Effector CD4-positive, alpha-beta T cell (primary cell): ENCODE results near the gene SLC5A1.
A peak's percentile ranks its signal among the peaks of the same experiment; 100 is the strongest.
"Not testable (repeated sequence)": the region's sequence is repeated elsewhere in the genome, so short reads cannot be mapped to it uniquely, and the experiment has no call there.

ENCODE experiments used
- DNase-seq: peaks from one replicate; pipeline ENCODE4 v3.0.0-alpha.2; 2020

The SLC5A1 gene

DNA sequence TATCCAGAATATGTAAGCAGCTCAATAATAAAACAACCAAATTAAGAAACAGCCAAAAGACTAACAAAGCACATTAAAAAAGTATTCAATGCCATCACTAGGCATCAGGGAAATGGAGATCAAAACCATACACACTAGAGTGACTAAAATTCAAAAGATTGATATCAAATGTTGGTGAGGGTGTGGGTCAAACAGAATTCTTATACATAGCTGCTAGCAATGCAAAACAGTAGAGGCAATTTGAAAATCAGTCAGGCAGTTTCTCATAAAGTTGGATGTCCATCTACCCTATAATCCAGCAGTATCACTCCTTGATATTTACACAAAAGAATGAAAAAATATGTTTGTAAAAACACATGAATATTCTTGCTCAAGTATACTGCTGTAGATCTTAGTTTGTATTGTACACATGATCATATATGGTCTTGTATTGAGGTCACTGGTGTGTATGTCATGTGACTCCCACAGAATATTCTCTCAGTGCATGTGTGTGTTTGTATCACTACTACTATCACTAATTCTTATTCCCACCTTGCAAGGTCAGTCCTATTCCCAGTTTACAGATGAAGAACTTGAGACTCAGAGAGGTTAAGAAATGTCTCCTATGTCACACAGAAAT, 54.9 kb downstream of the SLC5A1 start:
- no peak for DNase-seq

DNA sequence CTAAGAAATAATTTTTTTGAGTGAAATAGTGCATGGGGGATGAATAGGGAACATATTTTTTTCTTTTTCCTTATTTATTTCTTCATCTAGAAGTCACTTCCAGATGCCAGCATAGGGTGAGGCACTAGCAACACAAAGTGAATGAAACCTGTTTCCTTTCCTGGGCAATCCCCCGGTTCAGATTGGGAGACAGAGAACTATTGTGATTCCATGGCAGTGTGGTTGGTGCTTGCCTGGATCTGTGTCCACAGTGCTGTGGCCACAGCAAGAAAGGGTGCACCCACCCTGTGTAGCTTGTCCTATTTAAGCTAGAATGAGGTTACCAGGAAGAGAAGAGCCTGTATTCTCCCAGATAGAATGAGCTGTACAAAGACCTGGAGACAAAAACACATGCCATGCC, 57.6 kb downstream of the SLC5A1 start:
- no peak for DNase-seq

DNA sequence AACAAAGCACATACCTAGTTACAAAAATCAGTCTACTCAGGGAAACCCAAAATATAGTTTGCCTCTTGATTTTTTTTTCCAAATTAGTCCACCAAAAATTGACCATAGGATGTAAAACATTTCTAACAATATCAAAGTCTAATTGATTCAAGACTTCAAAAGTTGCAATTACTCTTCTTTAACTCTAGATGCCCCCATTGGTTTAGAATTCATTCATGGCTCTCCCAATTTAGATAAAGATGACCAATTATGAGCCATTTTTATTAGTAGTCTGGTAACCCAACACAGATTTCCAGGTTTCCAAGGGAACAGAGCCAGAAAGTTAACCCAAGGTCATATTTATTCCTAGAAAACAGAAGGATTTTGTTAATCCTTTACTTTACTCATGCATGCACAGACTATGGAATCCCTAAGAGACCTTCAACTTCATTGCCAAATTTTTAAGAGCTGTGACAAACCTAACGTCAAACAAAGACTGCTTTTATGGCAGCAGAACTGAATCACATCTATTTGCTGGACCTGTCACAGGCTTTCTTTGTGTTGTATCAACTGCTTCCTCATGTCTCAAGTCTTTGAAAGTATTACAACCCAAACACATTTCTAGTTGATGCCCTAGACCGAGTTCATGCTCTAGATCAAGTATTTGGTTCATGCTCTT, 60.7 kb downstream of the SLC5A1 start:
- no peak for DNase-seq

DNA sequence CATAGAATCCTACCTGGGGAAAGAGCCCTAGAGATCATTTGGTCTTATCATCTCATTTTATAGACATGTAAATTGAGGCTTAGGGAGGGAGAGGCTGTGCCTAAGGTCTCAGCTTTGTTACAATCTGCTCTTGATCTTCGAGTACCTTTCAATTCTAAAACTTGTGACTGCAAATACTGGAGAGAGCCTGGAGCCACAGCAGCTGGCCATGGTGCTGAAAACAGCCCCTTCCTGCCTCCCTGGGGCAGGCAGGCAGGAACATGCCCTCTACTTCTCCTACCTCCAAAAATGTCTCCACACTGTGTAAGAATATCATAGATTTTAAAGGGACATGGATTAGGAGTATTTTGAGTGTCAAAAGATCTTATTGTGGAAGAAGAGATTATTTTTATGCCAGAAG, 63.9 kb downstream of the SLC5A1 start:
- DNase-seq: no peak

DNA sequence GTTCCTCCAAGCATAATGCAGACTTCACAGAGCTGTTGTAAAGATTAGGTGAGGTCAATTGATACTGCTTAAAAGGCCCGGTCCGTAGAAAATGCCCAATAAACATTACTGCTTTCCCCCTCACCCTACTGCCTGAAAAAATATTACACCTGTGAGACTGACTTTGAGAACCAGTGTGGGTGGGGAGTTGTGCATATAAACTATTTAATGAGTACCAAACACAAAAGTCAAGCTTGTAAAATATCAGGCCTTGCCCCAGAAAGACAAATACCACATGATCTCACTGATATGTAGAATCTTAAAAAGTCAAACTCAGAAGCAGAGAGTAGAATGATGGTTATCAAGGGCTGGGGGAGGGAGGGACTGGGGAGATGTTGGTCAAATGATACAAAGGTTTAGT, 69.3 kb downstream of the SLC5A1 start:
- no peak for DNase-seq

DNA sequence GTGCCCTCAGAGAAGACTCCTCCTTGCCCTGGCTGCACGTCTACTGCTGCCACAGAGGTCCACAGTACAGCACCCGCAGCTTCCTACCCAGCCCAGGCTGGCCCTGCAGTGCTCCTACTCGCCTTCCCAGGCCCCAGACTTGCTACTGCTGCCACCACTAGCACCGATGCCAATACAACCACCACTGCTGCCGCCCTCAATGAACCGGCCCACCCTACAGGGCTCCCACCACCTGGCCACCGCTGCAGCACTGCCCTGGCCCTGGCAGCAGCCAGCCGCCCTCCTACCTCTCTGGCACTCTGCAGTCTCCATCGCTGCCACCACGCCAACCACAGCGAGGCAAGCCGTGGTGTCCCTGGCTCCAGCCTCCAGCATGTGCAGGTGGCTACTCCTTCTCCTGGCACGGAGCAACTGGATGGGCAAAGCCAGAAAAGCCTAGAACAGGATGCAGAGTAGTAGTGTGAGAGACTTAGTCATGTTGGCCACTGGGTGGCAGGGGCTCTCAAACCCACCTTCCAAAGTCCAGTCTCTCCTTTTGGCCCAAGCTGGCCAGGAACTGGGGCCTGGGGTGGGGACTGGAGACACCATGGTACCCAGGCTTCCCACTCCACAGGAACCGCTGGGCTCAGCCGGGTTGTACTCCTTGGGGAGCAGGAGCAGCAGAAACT, 76.6 kb downstream of the SLC5A1 start:
- no peak for DNase-seq

DNA sequence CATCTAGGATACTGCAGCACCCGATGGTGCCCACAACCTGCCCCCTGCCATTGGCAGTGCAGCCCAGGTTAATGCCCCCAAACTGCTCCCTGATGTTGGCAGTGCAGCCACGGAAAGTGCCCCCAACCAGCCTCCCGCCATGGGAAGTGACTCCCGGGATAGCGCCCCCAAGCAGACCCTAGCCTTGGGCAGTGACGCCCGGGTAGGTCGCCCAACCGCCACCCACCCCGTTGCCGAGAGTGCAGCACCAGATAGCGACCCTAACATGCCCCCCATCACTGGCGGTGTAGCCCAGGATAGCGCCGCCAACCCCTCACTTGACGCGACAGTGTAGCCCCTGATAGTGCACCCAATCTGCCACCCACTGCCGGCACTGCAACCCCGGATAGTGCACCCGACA, 77.5 kb downstream of the SLC5A1 start:
- no peak for DNase-seq

DNA sequence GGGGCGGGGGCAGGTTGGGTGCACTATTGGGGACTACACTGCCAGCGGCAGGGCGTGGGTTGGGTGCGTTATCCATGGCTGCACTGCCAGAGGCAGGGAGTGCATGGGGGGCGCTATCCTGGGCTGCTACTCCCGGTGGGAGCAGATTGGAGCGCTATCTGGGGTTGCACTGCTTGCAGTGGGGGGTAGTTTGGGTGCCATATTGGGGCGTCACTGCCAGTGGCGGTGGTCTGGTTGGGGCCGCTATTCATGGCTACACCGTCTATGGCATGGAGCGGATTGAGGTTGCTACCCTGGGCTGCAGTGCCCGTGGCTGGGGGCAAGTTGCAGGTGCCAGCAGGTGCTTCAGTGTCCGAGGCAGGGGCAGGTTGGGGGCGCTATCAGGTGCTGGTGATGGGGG, 79.8 kb downstream of the SLC5A1 start:
- no peak for DNase-seq

DNA sequence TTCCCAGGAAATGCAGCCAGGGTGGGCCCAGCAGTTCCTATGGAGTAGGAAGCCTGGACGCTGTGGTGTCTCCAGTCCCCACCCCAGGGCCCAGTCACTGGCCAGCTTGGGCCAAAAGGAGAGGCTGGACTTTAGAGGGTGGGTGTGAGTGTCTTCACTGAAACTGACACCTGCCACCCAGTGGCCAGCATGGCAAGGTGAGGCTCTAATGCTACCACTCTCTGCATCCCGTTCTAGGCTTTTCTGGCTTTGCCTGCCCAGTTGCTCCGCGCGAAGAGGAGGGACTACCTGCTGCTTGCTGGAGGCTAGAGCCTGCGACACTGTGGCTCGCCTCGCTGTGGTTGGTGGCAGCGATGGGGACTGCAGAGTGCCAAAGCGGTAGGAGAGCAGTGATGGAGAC, 80.6 kb downstream of the SLC5A1 start:
- DNase-seq: no peak

DNA sequence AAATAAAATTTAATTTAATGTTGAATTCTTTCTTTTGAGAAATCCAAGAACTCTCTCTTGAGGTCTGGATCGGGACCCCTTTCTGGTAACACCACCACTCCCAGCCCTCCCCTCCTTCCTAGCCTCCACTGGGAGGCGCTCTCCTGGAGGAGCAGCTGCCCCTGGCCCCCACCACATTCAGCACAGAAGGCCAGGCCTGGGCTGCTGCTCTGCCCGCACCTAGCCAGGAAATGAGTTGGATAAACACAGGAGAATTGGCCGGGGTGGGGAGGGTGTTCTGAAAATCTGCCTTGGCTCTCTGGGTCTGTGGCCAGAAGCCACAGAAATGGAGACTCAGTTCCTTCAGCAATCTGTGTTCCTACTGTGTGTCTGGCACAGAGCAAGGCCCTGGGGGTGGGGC, 84.8 kb downstream of the SLC5A1 start:
- no peak for DNase-seq

DNA sequence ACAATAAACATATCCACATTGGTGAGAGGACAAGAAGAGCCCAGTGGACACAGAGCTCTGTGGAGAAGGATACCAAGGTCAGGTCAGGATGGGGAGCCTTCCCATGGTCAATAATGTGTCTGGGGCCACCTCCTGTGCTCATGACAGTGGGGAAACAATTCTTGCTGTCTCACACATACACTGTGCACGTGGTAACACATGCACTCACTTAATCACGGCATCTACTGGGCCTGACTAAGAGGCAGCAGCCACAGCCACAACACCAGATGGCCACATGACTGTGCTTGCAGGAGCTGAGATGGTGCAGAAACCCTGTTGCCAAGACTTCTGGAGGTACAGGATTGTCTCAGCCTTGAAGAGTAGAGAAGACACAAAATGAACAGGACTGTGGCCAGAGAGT, 87.4 kb downstream of the SLC5A1 start:
- no peak for DNase-seq

DNA sequence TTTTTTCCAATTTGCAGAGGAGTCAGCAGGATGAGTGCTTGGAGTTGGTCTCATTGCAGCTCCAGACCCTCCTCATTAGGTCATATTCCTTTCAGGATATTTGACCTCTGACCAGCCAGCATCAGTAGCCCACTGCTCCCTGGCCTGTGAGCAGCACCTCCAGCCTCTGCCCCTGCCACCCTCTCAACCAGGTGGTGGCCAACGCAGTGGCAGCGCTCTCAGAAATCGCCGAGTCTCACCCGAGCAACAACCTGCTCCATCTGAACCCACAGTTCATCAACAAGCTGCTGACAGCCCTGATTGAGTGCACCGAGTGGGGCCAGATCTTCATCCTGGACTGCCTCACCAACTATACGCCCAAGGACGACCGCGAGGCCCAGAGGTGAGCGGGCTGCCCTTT, 89.1 kb downstream of the SLC5A1 start:
- DNase-seq: no peak

DNA sequence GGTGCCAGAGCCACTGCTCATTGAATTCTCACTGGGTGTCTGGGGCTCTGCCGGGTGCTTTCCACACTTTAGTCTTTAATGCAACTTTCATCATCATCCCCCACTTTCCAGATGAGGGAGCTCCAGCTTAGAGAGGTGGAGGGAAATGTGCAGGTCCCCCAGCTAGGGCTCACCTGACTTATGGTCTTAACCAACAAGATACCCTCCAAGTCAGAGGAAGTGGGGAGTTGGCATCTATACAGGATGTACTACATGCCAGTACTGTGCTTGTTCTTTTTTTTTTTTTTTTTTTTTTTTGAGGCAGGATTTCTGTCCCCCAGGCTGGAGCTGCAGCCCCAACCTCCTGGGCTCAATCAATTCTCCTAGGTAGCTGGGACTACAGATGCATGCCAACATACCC, 89.7 kb downstream of the SLC5A1 start:
- DNase-seq: no peak

DNA sequence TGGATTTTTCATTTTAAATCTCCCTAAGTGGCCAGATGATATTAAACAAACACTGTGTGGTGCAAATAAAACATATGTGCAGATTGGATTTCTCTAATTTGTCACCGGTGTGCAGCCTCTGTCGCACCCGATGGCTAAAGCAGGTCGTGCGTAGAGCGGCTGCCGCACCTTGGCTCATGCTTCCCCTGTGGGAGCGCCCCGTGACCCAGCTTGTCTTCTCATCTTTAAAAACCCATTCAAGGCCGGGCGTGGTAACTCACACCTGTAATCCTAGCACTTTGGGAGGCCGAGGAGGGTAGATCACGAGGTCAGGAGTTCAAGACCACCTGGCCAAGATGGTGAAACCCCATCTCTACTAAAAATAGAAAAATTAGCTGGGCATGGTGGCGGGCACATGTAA, 91.7 kb downstream of the SLC5A1 start:
- not testable (repeated sequence) for DNase-seq

DNA sequence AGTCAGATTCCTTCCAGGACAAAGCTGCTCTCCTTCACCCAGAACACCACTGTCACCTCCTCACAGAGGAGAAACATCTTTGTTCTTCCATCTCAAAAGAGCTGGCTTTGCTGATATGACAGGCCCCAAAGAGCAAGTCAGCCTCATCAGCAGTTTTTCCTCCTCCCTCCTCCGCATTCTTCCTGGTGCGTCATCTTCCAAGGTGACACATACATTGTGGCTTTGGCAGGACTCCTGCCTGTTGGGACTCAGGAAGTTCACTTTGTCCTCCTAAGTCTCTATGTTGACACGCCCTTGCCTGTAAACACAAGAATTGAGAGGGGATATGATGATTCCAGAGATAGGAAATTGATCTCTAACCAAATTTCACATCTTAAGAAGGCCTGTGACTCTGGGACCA, 92.9 kb downstream of the SLC5A1 start:
- not testable (repeated sequence) for DNase-seq

DNA sequence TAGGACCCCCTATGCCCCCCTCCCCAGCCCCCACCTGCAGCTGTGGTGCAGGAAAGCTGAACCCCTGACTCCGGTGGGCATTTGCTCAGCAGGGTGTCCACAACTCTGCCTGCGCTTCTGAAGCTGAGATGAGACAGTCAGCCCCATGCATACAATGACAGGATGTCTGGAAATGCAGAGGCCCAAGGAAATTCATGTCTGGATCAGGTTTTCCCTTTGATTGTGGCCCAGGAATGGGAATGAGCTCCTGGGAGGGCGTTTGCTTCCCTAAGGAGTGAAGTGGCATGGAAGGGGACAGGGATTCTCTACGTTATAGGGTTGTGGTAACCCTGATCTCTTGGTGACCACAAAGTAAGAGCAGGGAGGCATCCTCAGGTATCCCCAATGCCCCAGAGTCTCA, 93.8 kb downstream of the SLC5A1 start:
- DNase-seq: not testable (repeated sequence)

DNA sequence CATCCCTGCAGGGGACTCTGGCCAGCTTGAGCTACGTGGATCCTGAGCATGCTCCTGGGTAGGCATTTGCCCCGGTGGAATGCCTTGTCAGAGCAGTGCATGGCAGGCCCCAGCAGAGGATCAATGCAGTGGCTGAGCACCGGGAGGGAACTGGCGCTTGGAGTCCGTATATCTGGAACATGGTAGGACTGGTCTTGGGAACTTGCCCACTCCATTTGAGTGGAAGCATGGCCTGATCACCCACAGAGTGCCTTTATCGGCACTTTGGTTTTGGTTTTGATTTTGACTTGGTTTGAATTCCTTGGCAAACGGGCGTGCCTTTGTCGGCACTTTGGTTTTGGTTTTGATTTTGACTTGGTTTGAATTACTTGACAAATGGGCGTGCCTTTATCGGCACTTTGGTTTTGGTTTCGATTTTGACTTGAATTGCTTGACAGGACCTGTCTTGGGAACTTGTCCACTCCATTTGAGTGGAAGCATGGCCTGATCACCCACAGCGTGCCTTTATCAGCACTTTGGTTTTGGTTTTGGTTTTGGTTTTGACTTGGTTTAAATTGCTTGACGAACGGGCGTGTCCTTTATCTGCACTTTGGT, 94.8 kb downstream of the SLC5A1 start:
- peak; percentile 9 for DNase-seq

DNA sequence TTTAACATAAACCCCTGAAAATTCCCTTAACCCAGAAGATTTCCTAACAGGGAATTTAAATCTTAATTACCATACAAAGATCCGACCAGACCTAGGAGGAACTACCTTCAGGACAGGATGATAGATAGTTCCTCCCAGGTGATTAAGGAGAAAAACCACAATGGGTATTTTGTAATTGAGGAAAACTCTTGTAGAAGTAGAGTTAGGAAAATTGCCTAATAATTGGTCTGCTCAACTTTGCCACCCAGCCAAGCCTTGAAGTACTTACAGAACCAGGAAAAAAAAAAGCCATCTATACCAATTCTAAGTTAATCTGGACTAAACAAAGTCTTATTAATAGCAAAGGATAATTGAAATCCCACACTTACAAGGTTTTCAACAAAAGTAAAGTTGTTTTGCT, 95.5 kb downstream of the SLC5A1 start:
- DNase-seq: not testable (repeated sequence)

DNA sequence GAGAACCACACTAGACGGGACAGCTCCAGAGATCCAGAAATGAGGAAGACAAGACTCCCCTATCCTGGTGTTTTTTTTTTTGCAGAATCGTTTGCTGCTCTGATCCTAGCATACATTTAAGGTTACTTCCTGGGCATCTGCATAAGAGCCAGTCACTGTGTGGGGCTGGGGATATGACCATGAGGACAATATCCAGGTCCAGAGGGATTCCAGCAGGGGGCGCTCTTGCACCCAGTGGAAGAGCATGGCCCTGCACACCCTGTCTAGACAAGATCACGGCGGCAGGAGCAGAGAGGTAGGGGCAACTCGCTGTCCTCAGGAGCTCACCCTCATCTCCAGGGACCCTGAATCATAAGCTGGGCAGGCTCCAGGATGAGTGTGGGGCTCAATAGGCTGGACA, 97.6 kb downstream of the SLC5A1 start:
- DNase-seq: not testable (repeated sequence)

DNA sequence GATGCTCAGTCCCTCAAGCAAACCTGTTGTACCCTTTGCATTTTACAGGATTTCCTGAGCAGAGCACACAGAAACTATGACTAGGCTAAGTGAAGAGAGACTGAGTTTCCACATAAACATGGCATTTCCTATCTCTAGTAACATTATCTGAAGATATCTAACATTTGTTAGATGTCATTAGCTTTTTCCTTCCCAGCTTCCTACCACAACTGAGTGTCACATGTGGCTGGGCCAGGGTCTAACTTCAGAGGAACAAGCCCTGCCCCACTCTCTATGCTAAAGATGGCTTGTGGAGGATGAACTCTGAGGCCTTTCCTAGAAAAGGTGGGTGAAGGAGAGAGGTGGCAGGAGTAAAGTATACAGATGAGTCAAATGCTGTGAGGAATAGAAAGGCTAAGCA, 99.5 kb downstream of the SLC5A1 start:
- no peak for DNase-seq

DNA sequence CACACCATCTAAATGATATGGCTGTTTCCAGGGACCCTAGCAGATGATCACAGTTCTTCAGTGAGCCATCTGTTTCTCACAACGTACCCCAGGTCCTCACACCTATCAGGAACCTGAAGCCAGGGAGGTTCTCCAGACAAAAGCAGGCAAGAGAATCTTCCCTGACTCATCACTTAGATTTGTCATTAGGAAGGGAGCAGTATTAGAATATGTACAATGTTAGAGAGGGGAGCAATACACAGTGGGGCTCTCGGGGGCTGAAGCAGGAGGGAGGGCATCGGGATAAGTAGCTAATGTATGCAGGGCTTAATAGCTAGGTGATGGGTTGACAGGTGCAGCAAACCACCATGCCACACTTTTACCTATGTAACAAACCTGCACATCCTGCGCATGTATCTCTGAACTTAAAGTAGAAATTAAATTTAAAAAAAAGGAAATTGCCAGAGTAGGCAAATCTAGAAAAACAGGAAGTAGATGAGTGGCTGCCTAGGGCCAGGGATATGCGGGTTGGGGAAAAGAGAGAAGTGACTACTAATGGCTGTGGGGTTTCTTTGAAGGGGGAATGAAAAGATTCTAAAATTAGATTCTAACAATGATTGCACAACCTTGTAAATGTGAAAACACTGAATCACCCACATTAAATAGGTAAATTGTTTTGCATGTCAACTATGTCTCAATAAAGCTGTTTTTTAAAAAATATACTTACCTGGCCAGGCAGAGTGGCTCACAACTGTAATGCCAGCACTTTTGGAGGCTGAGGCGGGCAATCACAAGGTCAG, 101.6 kb downstream of the SLC5A1 start:
- DNase-seq: no peak

DNA sequence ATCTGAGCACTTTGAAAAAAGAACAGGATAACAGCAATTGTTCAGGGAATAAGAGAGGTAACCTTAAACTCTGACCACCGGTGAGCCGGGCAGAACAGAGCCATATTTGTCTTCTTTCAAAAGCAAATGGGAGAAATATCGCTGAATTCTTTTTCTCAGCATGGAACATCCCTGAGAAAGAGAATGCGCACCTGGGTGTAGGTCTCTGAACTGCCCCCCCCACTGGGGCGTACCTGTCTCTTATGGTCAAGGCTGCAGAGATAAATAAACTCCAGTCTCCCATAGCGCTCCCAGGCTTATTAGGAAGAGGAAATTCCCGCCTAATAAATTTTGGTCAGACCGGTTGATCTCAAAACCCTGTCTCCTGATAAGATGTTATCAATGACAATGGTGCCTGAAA, 104.1 kb downstream of the SLC5A1 start:
- DNase-seq: not testable (repeated sequence)

DNA sequence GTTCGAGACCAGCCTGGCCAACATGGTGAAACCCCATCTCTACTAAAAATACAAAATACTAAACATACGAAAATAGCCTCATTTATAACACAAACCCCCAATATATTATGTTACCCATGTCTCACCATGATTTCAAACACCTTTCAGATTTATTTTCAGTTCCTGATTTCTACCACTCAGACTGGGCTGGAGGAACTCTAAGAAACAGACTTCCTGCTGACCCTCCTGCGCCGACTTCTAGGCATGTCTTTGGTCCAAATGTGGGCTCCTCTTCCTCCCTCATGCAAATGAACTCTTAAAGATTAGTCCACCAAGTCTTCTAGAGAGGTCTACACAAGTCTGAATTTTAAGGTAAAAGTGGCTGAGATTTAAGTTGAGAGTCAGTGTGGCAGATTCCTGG, 105.3 kb downstream of the SLC5A1 start:
- not testable (repeated sequence) for DNase-seq
